ENCODE data around the gene DGKG.

Gene DGKG

GRCh38 chr3:186109897-186110803 is 251.9 kb downstream of the DGKG start:
- DNase-seq (ENCODE audit: low spot score): peak; percentile 71

GRCh38 chr3:186108941-186109865 is 252.8 kb downstream of the DGKG start, which contains the start of gene ETV5:
ETV5 (minus strand) TSS chr3:186109089; CDS start chr3:186105868, 3,221 bp downstream.
- peak; percentile 98 for DNase-seq (ENCODE audit: low spot score)

DNA sequence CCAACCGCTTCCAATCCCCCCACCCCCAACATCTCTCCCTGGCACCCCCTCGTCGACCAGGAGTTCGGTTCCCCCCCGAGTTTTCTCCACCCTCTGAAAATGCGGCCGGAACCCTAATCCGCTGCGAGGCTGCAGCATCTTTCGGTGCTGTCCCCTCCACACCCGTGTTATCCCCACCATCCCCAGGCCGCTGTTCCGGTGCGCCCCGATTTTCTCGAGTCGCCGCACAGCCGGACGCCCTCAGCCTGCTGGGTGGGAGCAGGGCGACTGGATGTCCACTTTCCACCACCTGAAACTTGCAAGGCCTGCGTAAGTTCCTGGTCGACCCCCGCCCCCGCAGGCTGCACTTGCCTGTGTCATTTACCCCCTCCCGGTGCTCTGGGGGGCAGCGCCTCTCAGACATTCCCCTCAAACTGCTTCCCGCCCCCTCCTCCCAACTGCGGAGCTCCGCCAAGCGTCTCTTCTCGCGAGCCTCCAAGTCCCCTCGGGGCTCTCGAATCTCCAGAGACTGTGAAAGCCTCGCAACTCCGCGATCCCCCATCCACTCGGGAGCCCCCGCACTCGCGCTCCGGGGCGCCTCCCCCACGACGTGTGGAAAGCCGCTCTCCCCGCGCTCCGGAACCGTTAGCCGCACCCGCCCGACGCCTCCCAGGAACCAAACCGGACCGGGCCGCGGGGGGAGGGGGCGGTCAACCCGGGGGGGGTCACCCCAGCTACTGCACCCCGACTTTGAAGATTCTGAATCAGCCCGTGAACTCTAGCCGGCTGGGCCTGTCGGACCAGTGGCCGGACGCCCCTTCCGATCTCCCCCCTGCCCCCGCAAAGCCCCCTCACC is 253.7 kb downstream of the DGKG start:
- peak; percentile 84 for DNase-seq (ENCODE audit: low spot score)

GRCh38 chr3:186107215-186108105 is 254.6 kb downstream of the DGKG start:
- peak; percentile 85 for DNase-seq (ENCODE audit: low spot score)

GRCh38 chr3:186105543-186105942 is 256.5 kb downstream of the DGKG start:
- DNase-seq (ENCODE audit: low spot score): no peak

DNA sequence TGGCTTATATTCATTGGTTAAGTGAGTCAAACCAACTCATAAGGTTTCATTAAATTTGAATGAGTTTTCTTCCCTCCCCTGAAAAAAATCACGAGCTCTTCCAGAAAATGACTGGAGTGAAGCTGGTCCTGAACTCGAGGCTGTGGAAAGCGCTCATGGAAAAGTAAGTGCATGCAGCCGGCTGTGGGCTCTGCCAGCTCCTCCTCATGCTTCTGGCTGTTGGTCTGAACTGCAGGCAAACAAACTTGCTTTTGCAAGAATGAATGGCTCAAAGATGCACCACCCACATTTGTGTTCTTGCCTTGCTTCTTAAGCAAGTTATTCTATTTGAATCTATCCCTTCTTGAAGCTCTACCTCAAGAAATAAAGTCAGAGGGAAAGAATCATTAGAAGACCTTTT is 259.3 kb downstream of the DGKG start:
- no peak for DNase-seq (ENCODE audit: low spot score)

GRCh38 chr3:186100398-186100797 is 261.6 kb downstream of the DGKG start:
- no peak for DNase-seq (ENCODE audit: low spot score)

GRCh38 chr3:186099178-186099577 is 262.9 kb downstream of the DGKG start:
- no peak for DNase-seq (ENCODE audit: low spot score)

- no peak for DNase-seq (ENCODE audit: low spot score)
These were observed 263.3 kb downstream of the DGKG start for GRCh38 chr3:186098740-186099139.

DNA sequence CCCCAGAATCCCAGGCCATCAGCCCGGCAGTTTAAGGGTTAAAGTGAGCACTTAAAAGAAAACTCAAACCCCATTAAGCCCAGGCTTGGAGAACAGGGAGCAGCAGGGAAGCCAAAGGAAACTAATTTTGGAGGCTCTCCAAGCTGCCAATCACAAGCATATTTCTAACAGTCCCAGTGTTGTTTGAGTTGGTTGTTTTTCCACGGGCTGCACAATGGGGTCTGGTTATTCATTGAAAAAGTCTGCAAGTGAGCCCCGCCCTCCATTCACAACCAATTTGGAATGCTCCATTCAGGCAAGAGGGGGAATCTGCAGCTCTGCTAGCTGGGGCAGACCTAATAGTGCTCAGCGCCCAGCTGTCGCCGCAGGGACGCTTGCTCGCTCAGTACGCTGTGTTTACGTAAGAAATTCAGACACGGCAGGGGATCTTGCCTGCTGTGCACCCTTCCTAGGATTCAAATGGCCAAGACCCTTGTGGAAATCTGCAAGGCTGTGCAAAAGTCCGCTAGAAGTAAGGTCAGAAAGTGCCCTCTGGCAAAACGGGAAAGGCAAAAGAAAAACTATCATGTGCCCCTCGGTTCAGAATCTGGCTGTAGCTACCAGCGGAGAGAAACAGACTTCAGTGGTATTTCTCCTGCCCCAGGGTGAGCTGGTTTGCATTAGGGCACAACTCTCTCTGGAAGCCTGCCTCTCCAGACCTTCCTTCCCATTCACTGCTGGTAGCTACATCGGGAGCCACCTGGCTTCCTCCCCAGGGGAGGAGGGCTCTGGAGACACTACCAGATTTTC is 264.2 kb downstream of the DGKG start:
- DNase-seq (ENCODE audit: low spot score): peak; percentile 81

DNA sequence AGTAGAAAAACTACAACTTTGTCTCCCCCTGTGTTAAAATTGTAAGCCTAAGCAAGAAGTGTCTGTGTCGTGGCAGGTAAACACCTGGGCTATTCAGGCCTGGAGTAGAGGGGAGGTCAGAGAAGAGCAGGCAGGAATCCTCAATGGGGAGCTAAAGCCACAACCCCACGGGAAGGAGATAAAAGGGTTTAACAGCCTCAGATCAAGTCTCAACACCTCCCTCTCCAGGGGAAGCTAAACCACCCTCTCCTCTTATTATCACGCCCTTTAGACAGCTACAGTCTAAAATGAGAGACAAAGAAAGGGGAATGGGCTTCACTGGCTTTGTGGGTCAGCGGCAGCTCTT is 264.7 kb downstream of the DGKG start:
- DNase-seq (ENCODE audit: low spot score): no peak
